ENCODE results near the gene CDK12. TPM values are rescaled to one million over a fixed set of nuclear protein-coding genes. Genes with fewer than 3 reads are reported as not detected.

CDK12 gene
- total RNA-seq, 4 donors from 2014 or later, result 39.3 to 50.4 (median 40.7) TPM

GRCh38 chr17:39555368-39555767, 94.1 kb downstream of the CDK12 start:
- H3K4me1 ChIP-seq, result no peaks in the 10 kb centered on the region
- H3K9me3 ChIP-seq, result no peaks in the 10 kb centered on the region
- no peak for TF ChIP-seq POLR2A (IDR thresholded peaks at IDR 0.05)
- no peak for TF ChIP-seq EP300 (IDR thresholded peaks at IDR 0.05)
- TF ChIP-seq, protein P1, sequence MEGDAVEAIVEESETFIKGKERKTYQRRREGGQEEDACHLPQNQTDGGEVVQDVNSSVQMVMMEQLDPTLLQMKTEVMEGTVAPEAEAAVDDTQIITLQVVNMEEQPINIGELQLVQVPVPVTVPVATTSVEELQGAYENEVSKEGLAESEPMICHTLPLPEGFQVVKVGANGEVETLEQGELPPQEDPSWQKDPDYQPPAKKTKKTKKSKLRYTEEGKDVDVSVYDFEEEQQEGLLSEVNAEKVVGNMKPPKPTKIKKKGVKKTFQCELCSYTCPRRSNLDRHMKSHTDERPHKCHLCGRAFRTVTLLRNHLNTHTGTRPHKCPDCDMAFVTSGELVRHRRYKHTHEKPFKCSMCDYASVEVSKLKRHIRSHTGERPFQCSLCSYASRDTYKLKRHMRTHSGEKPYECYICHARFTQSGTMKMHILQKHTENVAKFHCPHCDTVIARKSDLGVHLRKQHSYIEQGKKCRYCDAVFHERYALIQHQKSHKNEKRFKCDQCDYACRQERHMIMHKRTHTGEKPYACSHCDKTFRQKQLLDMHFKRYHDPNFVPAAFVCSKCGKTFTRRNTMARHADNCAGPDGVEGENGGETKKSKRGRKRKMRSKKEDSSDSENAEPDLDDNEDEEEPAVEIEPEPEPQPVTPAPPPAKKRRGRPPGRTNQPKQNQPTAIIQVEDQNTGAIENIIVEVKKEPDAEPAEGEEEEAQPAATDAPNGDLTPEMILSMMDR (IDR thresholded peaks at IDR 0.05), result no peak
- WGBS, 2 donors, result 49 to 67% methylated on average over 2 of the region's 2 CpGs
- H3K27me3 ChIP-seq, result no peaks in the 10 kb centered on the region
- no peak for DNase-seq (ENCODE audit: low spot score in 2 of 2)
- H3K36me3 ChIP-seq, result peaks cover 0 to 95% (median 5%) of the 10 kb centered on the region in 3 donors
- H3K4me3 ChIP-seq, result no peak overlapping the region
- H3K27ac ChIP-seq, result no peak overlapping the region

DNA sequence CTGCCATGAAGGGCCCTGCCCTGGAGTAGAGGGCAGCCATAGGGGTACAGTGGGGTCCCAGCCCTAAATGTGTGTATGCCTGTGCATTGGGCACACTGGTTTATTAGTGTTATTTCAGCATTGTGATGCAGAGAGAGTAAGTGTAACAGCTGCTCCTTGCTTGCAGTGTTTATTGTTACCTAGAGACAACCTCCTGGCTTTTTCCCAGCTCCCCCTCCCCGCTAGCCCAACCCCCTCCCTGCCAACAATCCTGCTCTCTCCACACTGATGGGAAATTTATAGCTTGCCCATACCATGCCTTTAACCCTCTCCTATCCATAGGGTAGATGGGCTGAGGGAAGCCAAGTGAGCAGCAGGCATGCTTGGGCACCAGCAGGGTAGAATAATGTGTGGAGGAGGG, 95.1 kb downstream of the CDK12 start:
- Histone ChIP-seq H3K36me3 (peaks cover 0 to 95% (median 5%) of the 10 kb centered on the region in 3 donors), H3K9me3 (no peaks in the 10 kb centered on the region), H3K4me3 (no peak overlapping the region), H3K27ac (no peak overlapping the region), H3K27me3 (no peaks in the 10 kb centered on the region), H3K4me1 (no peaks in the 10 kb centered on the region)
- 40 to 55% methylated on average over 1 of the region's 1 CpG for WGBS, 2 donors
- no peak for DNase-seq (ENCODE audit: low spot score in 2 of 2)
- TF ChIP-seq, protein P1 (IDR thresholded peaks at IDR 0.05), result no peak
- no peak for TF ChIP-seq POLR2A (IDR thresholded peaks at IDR 0.05)
- no peak for TF ChIP-seq EP300 (IDR thresholded peaks at IDR 0.05)

- Histone ChIP-seq H3K27ac (no peak overlapping the region), H3K4me1 (no peaks in the 10 kb centered on the region), H3K9me3 (no peaks in the 10 kb centered on the region), H3K36me3 (peaks cover 0 to 80% (median 5%) of the 10 kb centered on the region in 3 donors), H3K4me3 (no peak overlapping the region), H3K27me3 (no peaks in the 10 kb centered on the region)
- DNase-seq (ENCODE audit: low spot score in 2 of 2), result no peak
- TF ChIP-seq, protein P1 (IDR thresholded peaks at IDR 0.05), result no peak
- TF ChIP-seq EP300 (IDR thresholded peaks at IDR 0.05) (no peak), POLR2A (IDR thresholded peaks at IDR 0.05) (no peak)
- 77 to 81% methylated on average over 1 of the region's 1 CpG for WGBS, 2 donors
Observed at GRCh38 chr17:39562395-39562794, 101.1 kb downstream of the CDK12 start.

DNA sequence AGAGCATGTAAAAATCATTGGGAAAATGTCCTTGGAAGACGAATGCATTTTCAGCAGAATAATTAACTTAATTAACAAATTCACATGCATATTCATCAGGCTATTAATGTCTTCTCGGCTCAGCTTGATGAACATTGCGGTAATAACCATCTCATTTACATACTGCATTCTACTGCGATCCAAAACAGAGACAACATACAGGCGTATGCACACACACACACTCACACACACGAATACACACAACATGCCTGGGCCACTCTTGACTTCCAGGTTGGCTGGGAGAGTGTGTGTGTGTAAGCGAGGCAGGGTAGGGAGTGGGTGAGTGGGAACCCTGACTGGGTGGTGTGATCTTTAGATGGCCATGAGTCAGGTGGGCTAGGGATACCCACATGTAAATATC, 101.7 kb downstream of the CDK12 start:
- no peak for DNase-seq (ENCODE audit: low spot score in 2 of 2)
- no peak overlapping the region for H3K4me3 ChIP-seq
- TF ChIP-seq POLR2A (IDR thresholded peaks at IDR 0.05) (no peak), EP300 (IDR thresholded peaks at IDR 0.05) (no peak)
- TF ChIP-seq, protein P1 (IDR thresholded peaks at IDR 0.05), result no peak
- peaks cover 0 to 80% (median 5%) of the 10 kb centered on the region in 3 donors for H3K36me3 ChIP-seq
- no peaks in the 10 kb centered on the region for H3K27me3 ChIP-seq
- 72 to 76% methylated on average over 7 of the region's 7 CpGs for WGBS, 2 donors
- no peak overlapping the region for H3K27ac ChIP-seq
- H3K9me3 ChIP-seq, result no peaks in the 10 kb centered on the region
- H3K4me1 ChIP-seq, result no peaks in the 10 kb centered on the region

DNA sequence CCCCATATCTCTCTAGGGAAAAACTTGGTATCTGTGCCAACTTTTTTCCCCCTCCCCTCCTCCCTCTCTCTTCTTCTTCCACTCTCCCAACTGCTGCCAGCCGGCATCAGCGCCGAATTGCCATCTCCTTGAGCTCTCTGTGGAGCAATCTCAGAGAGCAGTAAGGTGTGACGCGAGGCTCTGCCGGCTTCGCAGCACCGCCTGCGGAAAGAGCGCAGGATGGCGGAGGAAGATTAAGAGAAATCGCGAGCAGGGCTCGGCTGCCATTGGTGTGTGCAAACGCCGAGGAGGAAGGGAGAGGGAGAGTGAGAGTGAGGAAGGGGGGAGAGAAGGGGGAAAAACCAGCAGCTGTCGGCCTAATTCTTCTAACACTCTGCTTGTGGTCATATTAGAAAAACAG, 102.2 kb downstream of the CDK12 start:
- TF ChIP-seq, protein P1 (IDR thresholded peaks at IDR 0.05), result no peak
- TF ChIP-seq POLR2A (IDR thresholded peaks at IDR 0.05), result no peak
- no peak for TF ChIP-seq EP300 (IDR thresholded peaks at IDR 0.05)
- no peaks in the 10 kb centered on the region for H3K27me3 ChIP-seq
- no peaks in the 10 kb centered on the region for H3K4me1 ChIP-seq
- H3K4me3 ChIP-seq, result no peak overlapping the region
- no peak overlapping the region for H3K27ac ChIP-seq
- 28 to 32% methylated on average over 17 of the region's 17 CpGs for WGBS, 2 donors
- peaks cover 0 to 80% (median 5%) of the 10 kb centered on the region in 3 donors for H3K36me3 ChIP-seq
- no peak for DNase-seq (ENCODE audit: low spot score in 2 of 2)
- no peaks in the 10 kb centered on the region for H3K9me3 ChIP-seq
